Measurements from ENCODE around the gene ITGA3.

Gene ITGA3

GRCh38 chr17:50101346-50102163 lies 45.6 kb downstream of the ITGA3 start:
- no peak overlapping the region for H3K4me3 ChIP-seq (ENCODE audit: low read depth, low read length)
- DNase-seq (ENCODE audit: low read depth): no peak

GRCh38 chr17:50102164-50102991 lies 46.5 kb downstream of the ITGA3 start:
- no peak for TF ChIP-seq CTCF (IDR thresholded peaks at IDR 0.05; ENCODE audit: control insufficient read depth, extremely low read depth, insufficient read depth)
- no peak overlapping the region for H3K4me3 ChIP-seq (ENCODE audit: low read depth, low read length)
- DNase-seq (ENCODE audit: low read depth): no peak

More at GRCh38 chr17:50101346-50102163, 45.6 kb downstream of the ITGA3 start:
- no peak for TF ChIP-seq CTCF (IDR thresholded peaks at IDR 0.05; ENCODE audit: control insufficient read depth, extremely low read depth, insufficient read depth)

- H3K4me3 ChIP-seq (ENCODE audit: low read depth, low read length): no peak overlapping the region
- TF ChIP-seq CTCF (IDR thresholded peaks at IDR 0.05; ENCODE audit: control insufficient read depth, extremely low read depth, insufficient read depth): no peak
- no peak for DNase-seq (ENCODE audit: low read depth)
Measured at GRCh38 chr17:50103252-50103651, 47.3 kb downstream of the ITGA3 start.

- TF ChIP-seq CTCF (IDR thresholded peaks at IDR 0.05; ENCODE audit: control insufficient read depth, extremely low read depth, insufficient read depth): no peak
- H3K4me3 ChIP-seq (ENCODE audit: low read depth, low read length): no peak overlapping the region
- no peak for DNase-seq (ENCODE audit: low read depth)
Measured at GRCh38 chr17:50103941-50104340, 48.0 kb downstream of the ITGA3 start.

- no peak for DNase-seq (ENCODE audit: low read depth)
- no peak for TF ChIP-seq CTCF (IDR thresholded peaks at IDR 0.05; ENCODE audit: control insufficient read depth, extremely low read depth, insufficient read depth)
- no peak overlapping the region for H3K4me3 ChIP-seq (ENCODE audit: low read depth, low read length)
Measured at GRCh38 chr17:50105811-50106210, 49.9 kb downstream of the ITGA3 start.

- H3K4me3 ChIP-seq (ENCODE audit: low read depth, low read length): no peak overlapping the region
- no peak for DNase-seq (ENCODE audit: low read depth)
- no peak for TF ChIP-seq CTCF (IDR thresholded peaks at IDR 0.05; ENCODE audit: control insufficient read depth, extremely low read depth, insufficient read depth)
Measured at GRCh38 chr17:50106393-50107131, 50.7 kb downstream of the ITGA3 start.
